HUDEP-2 (cell line): ENCODE results near the gene PCAT6.
A peak's percentile ranks its signal among the peaks of the same experiment; 100 is the strongest.

Experiments used
- DNase-seq, 76 experiments: peaks; one replicate each; lab custom pipeline; 2025; ENCODE audit not compliant: unreplicated experiment in 76 of 76; lab: John Stamatoyannopoulos, UW

Gene PCAT6

DNA sequence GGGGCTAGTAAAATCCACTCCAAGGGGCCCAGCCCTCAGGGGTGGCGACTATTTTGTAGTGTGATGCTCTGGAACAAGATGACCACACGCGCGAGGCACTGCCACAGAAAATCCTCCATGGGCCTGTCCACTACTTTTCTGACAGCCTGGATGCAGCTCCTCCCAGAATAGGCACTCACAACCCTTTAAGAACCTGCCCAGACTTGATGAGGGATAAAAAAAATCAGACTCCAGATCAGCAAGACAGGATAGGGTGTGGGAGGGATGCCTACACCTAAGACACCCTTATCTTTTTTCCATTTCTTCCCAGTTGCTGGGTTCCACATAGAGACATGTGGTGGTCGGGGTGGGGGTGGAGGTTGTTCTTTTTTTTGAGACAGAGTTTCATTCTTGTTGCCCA lies 33.5 kb downstream of the PCAT6 start:
- DNase-seq = no peak

DNA sequence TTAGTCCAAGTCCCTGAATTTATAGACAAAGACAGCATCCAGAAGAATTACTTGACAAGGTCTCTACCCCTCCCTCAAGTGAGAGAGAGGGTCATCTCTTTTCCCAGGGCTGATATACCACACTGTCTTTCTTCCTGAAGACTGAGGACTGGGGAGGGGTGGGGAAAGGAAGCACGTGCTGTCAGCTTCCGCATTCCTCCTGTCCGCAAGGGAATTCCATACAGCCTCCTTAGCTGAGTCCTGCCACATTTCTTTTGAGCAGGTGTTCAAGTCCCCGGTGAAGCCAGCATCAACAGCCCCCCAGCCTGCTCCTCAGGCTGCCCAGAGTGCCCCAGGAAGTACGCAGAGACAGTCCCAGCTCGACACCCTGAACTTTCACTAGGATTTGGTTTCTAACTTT lies 34.2 kb downstream of the PCAT6 start:
- DNase-seq = no peak

DNA sequence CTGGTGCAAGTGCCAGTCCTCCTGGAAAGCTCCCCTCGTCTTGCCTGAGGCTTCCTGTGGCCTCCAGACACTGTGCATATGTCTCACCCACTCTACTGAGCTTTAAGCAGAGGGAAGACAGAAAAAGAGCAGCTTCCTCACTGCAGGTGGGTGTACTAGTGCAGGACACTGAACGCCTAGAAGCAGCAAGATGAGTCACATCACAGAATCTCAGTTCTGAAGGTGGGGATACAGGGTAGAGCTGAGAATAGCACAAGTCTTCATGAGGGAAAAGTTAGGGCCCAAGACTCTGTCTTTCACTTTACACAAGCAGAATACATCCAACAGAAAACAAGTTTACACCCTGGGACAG lies 37.4 kb downstream of the PCAT6 start:
- DNase-seq = no peak

DNA sequence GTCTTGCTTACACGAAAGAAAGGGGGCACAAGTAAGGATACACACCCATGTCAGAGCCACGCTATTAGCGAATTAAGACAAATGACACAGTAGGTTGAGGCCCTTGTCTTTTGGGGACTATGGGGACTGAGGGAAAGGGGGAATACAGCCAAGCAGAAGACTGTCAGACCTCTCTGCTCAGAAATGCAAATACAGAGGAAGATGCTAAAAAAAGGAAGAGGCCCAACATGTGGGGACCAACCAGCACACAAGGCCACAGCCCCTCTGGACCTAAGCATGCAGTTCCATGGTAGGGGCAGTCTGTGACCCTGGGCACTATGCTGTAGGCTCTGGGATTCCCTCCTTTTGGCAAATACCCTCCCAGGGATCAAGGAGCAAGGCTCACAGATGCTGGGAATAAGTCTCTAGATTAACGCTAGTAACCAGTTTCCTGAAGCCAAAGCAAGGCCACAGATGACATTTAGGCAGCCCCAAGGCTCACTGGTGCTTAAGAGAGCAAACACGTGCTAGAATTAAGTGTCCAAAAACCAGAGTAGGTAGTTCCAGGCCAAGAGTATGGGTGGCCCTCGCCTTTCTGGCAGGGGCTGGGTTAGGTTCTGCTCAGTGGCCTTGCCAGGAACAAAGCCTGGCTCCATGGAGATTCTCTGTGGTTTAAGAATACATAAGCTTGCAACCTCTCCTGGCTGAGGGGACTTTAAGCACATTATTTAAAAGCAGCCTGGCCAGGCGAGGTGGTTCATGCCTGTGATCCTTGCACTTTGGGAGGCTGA lies 40.0 kb downstream of the PCAT6 start:
- no peak for DNase-seq

DNA sequence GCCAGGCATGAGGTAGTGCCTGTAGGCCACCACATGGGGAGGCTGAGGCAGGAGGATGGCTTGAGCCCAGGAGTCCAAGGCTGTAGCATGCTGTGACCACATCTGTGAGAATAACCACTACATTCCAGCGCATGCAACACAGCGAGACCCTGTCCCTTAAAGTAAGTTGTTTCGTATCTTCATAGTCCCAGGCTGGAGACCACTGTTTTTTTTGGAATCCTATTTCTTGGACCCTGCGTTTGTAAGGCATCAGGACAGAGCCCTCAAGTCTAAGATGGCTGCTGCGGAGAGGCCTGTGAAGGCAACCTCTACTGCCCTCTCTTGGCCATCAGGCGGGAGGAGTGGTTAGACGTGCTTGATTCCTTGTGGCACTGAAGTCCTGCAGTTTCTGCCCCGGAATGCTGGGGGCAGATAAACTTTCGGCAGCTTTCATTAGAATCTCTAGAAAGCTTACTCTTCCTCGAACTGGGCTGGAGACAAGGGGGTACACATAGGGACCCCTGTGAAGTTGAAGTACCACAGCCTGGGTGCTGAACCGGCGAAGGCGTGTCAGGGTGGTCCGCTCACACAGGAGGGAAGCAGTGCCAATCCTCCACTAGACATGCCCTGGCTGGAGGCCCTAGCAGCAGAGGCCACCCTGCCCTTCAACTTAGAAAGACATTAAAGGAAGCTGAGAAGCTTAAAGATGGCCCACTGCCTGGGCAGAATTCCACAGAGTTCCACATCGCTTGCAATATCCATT lies 41.6 kb downstream of the PCAT6 start:
- DNase-seq = peak in 52 of 76 experiments; percentile 7 to 77 (median 34)

DNA sequence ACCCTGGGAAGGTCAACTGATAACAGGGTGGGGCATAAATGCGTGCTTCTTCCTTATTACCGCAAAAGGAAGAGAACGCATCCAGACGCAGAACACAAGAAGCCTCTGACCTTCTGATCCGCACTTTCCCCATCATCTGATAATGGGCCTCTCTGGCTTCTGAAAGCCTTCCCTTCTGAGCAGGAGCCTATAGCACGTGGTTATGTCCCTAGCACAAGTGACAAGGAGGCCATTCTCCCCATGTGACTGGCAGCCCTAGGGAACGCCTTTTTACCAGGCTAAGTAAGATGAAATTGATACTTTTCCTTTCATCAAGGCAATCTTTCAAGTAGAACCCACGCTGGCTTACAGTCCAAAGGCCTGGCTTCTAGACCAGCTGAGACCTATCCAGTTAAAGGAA lies 44.0 kb downstream of the PCAT6 start:
- no peak for DNase-seq

DNA sequence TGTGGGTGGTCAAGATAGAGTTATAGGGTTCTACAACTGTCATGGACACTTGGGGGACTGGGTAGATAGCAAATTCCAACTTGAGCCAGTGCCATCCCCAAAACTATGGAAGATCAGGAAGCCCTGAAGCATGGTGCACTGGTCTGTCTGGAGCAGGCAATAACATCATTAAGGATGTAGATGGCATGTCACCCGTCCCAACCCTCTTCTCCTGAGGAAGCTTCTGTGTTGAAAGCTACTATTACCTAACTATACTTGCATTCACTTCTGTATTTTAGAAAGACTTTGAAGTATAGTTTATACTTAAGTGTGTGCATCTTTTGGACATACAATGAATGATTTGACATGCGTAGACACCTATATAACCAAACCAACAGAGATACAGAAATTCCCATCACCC lies 45.3 kb downstream of the PCAT6 start:
- DNase-seq = no peak

DNA sequence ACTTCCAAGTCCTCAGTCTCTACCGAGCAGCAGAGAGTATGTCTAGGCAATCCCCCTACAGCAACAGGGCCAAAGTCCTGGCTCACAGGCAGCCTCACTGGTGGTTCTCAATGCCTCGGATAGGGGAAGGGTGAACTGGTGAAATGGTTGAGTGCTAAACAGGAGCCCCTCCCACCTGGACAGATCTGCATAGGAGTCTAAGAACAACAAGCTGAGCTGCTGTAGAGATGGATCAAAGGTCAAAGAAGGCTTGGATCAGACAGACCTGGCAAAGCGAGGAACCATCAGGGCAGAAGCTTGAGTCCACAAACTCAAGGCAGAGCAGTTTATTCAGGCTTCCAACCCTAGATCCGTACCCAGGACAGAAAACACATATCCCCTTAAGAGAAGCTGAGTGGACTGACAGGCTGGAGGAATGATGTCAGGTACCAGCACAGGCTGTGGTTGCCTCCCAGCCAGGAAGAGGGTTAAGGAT lies 46.4 kb downstream of the PCAT6 start:
- no peak for DNase-seq

DNA sequence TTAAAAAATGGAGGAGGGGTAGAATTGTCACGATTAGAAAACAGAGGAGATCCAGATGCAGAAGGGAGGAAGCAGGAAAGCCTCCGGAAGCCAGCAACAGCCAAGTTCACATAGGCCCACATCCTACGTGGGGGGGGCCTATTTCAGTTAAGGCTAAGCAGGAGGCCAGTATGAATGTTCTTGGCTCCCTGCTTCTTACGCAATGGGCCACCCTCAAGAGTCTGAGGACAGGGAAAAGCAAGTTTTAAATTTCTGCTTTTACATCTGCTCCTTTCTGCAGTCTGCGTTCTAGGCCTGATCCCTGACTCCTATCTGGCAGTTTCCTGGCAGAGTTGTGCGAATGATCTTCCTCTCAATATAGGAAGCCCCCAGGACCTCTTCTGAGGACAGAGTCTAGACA lies 47.6 kb downstream of the PCAT6 start:
- DNase-seq = no peak

DNA sequence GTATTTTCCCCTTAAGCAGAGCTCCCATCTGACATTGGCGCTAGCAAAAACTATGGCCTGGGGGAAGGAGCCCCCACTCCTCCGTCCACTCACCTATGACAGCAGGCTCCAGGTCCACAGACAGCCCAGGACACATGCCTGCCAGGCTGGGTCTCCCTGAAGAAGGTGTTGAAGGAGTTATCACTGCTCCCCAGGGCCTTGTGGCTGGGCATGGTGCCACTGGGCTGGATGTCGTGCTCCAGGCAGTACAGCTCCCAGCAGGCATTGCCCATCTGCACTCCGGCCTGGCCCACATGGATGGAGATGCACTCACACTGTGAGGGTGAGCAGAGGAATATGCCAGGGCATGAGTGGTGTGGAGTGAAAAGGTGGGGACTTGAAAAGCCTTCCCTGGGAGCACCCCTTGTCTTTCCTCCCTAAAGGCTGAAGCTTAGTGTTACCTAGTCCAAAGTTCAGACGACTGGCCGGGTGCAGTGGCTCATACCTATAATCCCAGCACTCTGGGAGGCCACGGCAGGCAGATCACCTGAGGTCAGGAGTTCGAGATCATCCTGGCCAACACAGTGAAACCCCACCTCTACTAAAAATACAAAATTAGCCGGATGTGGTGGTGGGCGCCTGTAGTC lies 48.1 kb downstream of the PCAT6 start:
- DNase-seq = peak in 57 of 76 experiments; percentile 8 to 70 (median 42)

DNA sequence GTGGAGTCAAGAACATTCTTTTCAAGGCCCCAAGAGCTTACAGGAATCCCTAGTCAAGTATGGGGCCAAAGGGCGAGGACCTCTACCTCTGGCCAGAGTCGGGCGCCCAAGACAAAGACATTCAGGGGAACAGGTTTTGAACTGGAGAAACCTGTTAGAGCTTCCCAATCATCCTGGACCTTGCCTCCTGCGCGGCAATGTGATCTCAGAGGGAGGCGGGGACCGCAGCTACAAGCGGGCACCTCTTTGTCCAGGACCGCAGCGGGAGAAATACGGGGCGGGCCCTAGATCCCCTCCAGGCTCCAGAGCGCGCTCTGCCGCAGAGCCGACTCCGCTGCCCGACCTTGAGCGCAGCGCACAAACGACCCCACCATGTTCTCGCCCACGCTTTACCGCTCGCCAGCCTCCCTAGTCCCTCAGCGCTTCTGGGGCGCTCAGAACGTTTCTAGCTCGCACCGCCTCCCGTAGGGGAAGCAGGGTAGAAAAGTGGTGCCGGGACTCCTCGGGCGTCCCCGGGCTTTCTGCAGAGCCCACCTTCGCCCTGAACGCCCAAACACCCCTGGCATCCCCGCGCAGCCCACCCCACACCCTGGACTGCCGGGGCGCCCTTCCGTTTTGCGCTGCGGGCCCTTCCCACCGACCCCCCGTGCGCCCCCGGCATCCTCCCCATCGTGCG lies 50.1 kb downstream of the PCAT6 start:
- DNase-seq = peak in 6 of 76 experiments; percentile 5 to 17 (median 8)
